ENCODE data around the gene SASS6.

GRCh38 chr1:100039591-100039990, 93.1 kb downstream of the SASS6 start:
- no peak for TF ChIP-seq CTCF (conservative IDR thresholded peaks at IDR 0.05; ENCODE audit: low read length)
- TF ChIP-seq EZH2phosphoT487 (IDR thresholded peaks at IDR 0.05; ENCODE audit: borderline replicate concordance, low read depth, low read length): no peak
